Measurements from ENCODE around the gene MRC2. TPM values are rescaled to one million over a fixed set of nuclear protein-coding genes. Genes with fewer than 3 reads are reported as not detected.

The MRC2 gene
- total RNA-seq, 1 donor from 2014 or later, result 175 TPM

DNA sequence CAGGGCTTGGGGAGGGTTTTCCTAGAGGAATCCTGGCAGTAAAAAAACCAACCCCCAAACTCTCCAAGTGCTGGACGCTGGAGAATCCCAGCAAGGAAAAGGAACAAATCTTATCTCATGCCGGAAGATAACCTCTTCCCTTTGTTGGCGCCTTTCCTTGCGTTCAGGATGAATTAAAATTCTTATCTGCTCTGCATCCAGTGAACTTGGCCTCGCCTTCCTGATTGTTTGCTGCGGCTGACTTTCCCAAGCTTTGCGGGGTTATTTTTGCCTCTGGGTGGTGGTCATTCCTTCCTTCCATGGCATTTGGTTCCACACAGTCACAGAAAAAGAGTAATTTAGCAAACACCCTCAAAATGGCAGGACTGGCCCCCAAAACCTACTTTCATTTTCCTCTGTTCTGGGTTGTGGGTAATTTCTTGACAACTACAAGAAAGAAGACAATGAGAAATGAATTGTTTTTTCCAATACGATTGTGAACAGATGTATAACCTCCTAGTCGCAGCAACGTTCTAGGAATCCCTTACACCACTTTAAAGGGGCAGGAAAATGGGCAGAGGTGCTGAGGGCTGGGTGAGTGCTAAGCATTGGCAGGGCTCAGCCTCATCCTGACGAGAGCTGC, 77.8 kb downstream of the MRC2 start:
- Histone ChIP-seq H3K4me3 (ENCODE audit: low read length in 3 of 3) (peak overlapping the region in 1 of 3 donors; percentile 60), H3K27me3 (ENCODE audit: control insufficient read depth in 3 of 3, insufficient read depth in 3 of 3, low read length in 3 of 3) (peaks cover 3 to 30% (median 14%) of the 10 kb centered on the region in 3 donors), H3K9ac (ENCODE audit: low read depth in 1 of 3, low read length in 3 of 3) (peak overlapping the region in 2 of 3 donors; percentile 1 to 2), H3K36me3 (ENCODE audit: control insufficient read depth in 3 of 3, insufficient read depth in 3 of 3, low read length in 3 of 3) (no peaks in the 10 kb centered on the region), H3K9me3 (ENCODE audit: control insufficient read depth in 3 of 3, low read length in 3 of 3) (peaks cover 0 to 2% (median 0%) of the 10 kb centered on the region in 3 donors), H3K27ac (ENCODE audit: low read depth, low read length) (peak overlapping the region; percentile 40), H3K4me1 (ENCODE audit: control insufficient read depth in 3 of 3, insufficient read depth in 3 of 3, low read length in 3 of 3) (peaks cover 4 to 16% (median 12%) of the 10 kb centered on the region in 3 donors)

GRCh38 chr17:62705778-62706597, 78.5 kb downstream of the MRC2 start:
- Histone ChIP-seq H3K4me1 (ENCODE audit: control insufficient read depth in 3 of 3, insufficient read depth in 3 of 3, low read length in 3 of 3) (peaks cover 4 to 16% (median 12%) of the 10 kb centered on the region in 3 donors), H3K9ac (ENCODE audit: low read depth in 1 of 3, low read length in 3 of 3) (peak overlapping the region in 1 of 3 donors; percentile 2), H3K36me3 (ENCODE audit: control insufficient read depth in 3 of 3, insufficient read depth in 3 of 3, low read length in 3 of 3) (no peaks in the 10 kb centered on the region), H3K4me3 (ENCODE audit: low read length in 3 of 3) (no peak overlapping the region), H3K9me3 (ENCODE audit: control insufficient read depth in 3 of 3, low read length in 3 of 3) (peaks cover 0 to 2% (median 0%) of the 10 kb centered on the region in 3 donors), H3K27ac (ENCODE audit: low read depth, low read length) (peak overlapping the region; percentile 40), H3K27me3 (ENCODE audit: control insufficient read depth in 3 of 3, insufficient read depth in 3 of 3, low read length in 3 of 3) (peaks cover 3 to 30% (median 14%) of the 10 kb centered on the region in 3 donors)

DNA sequence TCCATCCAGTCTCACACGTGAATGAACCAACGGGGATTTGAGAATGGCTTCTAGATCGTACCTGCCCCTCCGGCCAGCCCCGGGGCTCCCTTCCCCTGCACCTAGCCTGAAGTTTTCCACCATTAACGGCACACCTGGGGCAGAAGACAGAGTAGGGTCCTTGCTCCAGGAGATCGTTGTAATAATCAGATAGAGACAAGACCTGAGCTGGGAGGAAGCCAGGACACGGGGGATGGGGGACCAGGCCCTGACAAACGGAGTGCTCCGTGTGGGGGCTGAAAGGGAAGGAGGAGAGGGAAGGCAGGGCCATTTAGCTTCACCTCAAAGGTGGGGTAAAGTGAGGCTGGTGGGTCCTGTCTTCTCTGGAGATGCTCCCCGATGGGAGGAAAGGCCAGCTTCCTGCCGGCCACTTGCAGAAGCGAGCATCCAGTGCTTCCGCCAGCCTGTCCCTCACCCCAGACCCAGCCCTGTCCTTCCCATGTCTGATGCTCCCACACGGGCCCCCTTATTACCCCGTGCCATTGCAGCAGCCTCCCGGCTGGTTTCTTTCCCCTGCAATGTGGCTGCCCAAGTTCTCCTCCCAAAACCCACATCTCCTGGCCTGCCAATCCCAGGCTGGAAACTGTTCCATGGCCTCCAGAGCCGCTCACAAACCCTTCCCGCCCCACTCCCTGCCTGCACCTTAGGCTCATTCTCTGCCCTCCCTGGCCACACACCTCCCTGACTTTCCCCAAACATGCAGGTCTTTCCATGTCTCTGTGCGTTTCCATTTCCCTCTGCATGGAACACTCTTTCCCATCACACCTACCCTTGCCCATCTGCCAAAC, 79.3 kb downstream of the MRC2 start:
- H3K27me3 ChIP-seq (ENCODE audit: control insufficient read depth in 3 of 3, insufficient read depth in 3 of 3, low read length in 3 of 3), result peaks cover 3 to 27% (median 14%) of the 10 kb centered on the region in 3 donors
- peaks cover 0 to 2% (median 0%) of the 10 kb centered on the region in 3 donors for H3K9me3 ChIP-seq (ENCODE audit: control insufficient read depth in 3 of 3, low read length in 3 of 3)
- H3K27ac ChIP-seq (ENCODE audit: low read depth, low read length), result no peak overlapping the region
- H3K4me3 ChIP-seq (ENCODE audit: low read length in 3 of 3), result no peak overlapping the region
- no peak overlapping the region for H3K9ac ChIP-seq (ENCODE audit: low read depth in 1 of 3, low read length in 3 of 3)
- H3K36me3 ChIP-seq (ENCODE audit: control insufficient read depth in 3 of 3, insufficient read depth in 3 of 3, low read length in 3 of 3), result no peaks in the 10 kb centered on the region
- H3K4me1 ChIP-seq (ENCODE audit: control insufficient read depth in 3 of 3, insufficient read depth in 3 of 3, low read length in 3 of 3), result peaks cover 4 to 16% (median 12%) of the 10 kb centered on the region in 3 donors

- Histone ChIP-seq H3K9ac (ENCODE audit: low read depth in 1 of 3, low read length in 3 of 3) (no peak overlapping the region), H3K27ac (ENCODE audit: low read depth, low read length) (no peak overlapping the region), H3K36me3 (ENCODE audit: control insufficient read depth in 3 of 3, insufficient read depth in 3 of 3, low read length in 3 of 3) (no peaks in the 10 kb centered on the region), H3K27me3 (ENCODE audit: control insufficient read depth in 3 of 3, insufficient read depth in 3 of 3, low read length in 3 of 3) (peaks cover 3 to 25% (median 14%) of the 10 kb centered on the region in 3 donors), H3K4me3 (ENCODE audit: low read length in 3 of 3) (no peak overlapping the region), H3K4me1 (ENCODE audit: control insufficient read depth in 3 of 3, insufficient read depth in 3 of 3, low read length in 3 of 3) (peaks cover 4 to 16% (median 12%) of the 10 kb centered on the region in 3 donors), H3K9me3 (ENCODE audit: control insufficient read depth in 3 of 3, low read length in 3 of 3) (peaks cover 0 to 2% (median 0%) of the 10 kb centered on the region in 3 donors)
Observed at GRCh38 chr17:62707425-62707739, 79.9 kb downstream of the MRC2 start.

DNA sequence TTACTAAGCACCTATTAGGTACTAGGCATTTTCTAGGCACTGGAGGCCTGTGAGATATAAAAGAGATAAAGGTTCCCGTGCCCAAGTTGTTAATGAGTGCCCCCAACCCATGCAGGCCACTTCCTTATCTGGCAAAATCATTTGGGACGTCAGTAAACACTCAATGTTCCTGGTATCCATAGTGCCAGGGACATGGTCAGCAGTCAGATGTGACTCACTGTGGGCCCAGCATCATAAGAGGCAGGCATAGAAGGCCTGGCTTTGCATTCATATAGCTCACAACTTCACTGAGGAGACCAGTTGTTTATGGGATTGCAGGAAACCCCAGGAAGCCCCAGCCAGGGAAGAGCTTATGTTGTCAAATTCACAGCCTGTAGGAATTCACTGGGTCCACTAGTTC, 81.1 kb downstream of the MRC2 start:
- H3K4me1 ChIP-seq (ENCODE audit: control insufficient read depth in 3 of 3, insufficient read depth in 3 of 3, low read length in 3 of 3), result peaks cover 1 to 12% (median 7%) of the 10 kb centered on the region in 3 donors
- H3K36me3 ChIP-seq (ENCODE audit: control insufficient read depth in 3 of 3, insufficient read depth in 3 of 3, low read length in 3 of 3), result no peaks in the 10 kb centered on the region
- peaks cover 0 to 2% (median 0%) of the 10 kb centered on the region in 3 donors for H3K9me3 ChIP-seq (ENCODE audit: control insufficient read depth in 3 of 3, low read length in 3 of 3)
- no peak overlapping the region for H3K4me3 ChIP-seq (ENCODE audit: low read length in 3 of 3)
- H3K27me3 ChIP-seq (ENCODE audit: control insufficient read depth in 3 of 3, insufficient read depth in 3 of 3, low read length in 3 of 3), result peaks cover 0 to 15% (median 5%) of the 10 kb centered on the region in 3 donors
- no peak overlapping the region for H3K27ac ChIP-seq (ENCODE audit: low read depth, low read length)
- no peak overlapping the region for H3K9ac ChIP-seq (ENCODE audit: low read depth in 1 of 3, low read length in 3 of 3)

DNA sequence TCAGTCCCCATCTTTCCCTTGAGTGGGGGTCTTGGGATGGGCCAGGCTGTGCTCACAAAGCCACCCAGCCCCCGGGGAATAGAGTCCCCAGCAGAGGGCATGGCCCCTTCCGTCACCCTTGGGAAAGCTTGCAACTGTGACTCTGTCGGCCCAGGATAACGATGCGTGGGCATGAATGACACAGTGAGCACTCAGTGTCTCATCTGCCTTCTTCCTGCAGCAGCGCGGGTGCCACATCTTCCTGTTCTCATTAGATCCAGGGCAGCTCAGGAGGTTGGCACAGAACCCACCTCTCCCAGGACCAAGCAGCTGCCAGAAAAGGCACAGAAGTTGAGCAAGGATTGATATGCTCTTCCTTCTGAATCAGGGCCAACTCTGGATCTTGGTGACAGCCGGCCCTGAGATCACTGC, 84.7 kb downstream of the MRC2 start:
- Histone ChIP-seq H3K9me3 (ENCODE audit: control insufficient read depth in 3 of 3, low read length in 3 of 3) (peaks cover 0 to 2% (median 0%) of the 10 kb centered on the region in 3 donors), H3K9ac (ENCODE audit: low read depth in 1 of 3, low read length in 3 of 3) (no peak overlapping the region)

GRCh38 chr17:62713086-62713881, 85.8 kb downstream of the MRC2 start:
- Histone ChIP-seq H3K9ac (ENCODE audit: low read depth in 1 of 3, low read length in 3 of 3) (no peak overlapping the region), H3K4me1 (ENCODE audit: control insufficient read depth in 3 of 3, insufficient read depth in 3 of 3, low read length in 3 of 3) (no peaks in the 10 kb centered on the region), H3K36me3 (ENCODE audit: control insufficient read depth in 3 of 3, insufficient read depth in 3 of 3, low read length in 3 of 3) (no peaks in the 10 kb centered on the region), H3K4me3 (ENCODE audit: low read length in 3 of 3) (no peak overlapping the region), H3K27ac (ENCODE audit: low read depth, low read length) (no peak overlapping the region), H3K27me3 (ENCODE audit: control insufficient read depth in 3 of 3, insufficient read depth in 3 of 3, low read length in 3 of 3) (no peaks in the 10 kb centered on the region), H3K9me3 (ENCODE audit: control insufficient read depth in 3 of 3, low read length in 3 of 3) (peaks cover 0 to 2% (median 0%) of the 10 kb centered on the region in 3 donors)

More for the DNA sequence above, 84.7 kb downstream of the MRC2 start:
- Histone ChIP-seq H3K4me3 (ENCODE audit: low read length in 3 of 3) (no peak overlapping the region), H3K4me1 (ENCODE audit: control insufficient read depth in 3 of 3, insufficient read depth in 3 of 3, low read length in 3 of 3) (no peaks in the 10 kb centered on the region), H3K27me3 (ENCODE audit: control insufficient read depth in 3 of 3, insufficient read depth in 3 of 3, low read length in 3 of 3) (no peaks in the 10 kb centered on the region), H3K36me3 (ENCODE audit: control insufficient read depth in 3 of 3, insufficient read depth in 3 of 3, low read length in 3 of 3) (no peaks in the 10 kb centered on the region), H3K27ac (ENCODE audit: low read depth, low read length) (no peak overlapping the region)

DNA sequence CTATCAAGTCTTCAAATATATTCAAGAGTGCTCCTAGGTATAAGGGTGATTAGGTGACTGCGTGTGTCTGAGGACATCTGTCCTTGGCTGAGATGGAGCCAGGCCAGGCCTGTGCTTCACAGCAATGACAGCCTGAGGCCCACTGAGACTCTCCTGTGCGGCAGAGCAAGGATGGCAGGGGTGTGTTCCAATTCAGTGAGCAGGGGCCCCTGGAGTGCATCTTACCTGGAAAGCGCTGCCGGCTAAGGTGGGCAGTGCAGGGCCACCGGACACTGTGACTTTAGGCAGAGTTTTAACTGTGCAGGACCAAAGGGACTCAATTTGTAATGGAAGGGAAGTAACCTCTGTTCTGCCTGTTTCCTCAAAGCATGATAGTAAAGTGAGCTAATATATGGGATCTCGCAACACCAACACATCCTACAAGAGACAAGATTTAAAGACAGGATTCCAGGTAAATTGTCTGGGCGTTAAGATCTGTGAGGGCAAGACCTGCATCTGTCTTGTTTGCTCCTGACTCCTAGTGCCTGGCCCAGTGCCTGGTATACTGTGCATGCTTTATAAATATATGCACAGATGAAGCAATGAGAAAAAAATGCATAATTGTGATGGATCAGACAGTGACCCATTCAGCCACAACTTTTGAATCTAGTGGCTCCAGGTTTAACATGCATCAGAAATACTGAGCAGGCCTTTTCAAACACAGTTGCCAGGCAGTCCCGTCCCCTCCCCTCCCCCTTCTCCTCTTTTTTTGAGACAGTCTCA, 86.7 kb downstream of the MRC2 start:
- Histone ChIP-seq H3K27me3 (ENCODE audit: control insufficient read depth in 3 of 3, insufficient read depth in 3 of 3, low read length in 3 of 3) (no peaks in the 10 kb centered on the region), H3K9me3 (ENCODE audit: control insufficient read depth in 3 of 3, low read length in 3 of 3) (no peaks in the 10 kb centered on the region), H3K9ac (ENCODE audit: low read depth in 1 of 3, low read length in 3 of 3) (no peak overlapping the region), H3K27ac (ENCODE audit: low read depth, low read length) (no peak overlapping the region), H3K4me1 (ENCODE audit: control insufficient read depth in 3 of 3, insufficient read depth in 3 of 3, low read length in 3 of 3) (no peaks in the 10 kb centered on the region), H3K4me3 (ENCODE audit: low read length in 3 of 3) (no peak overlapping the region), H3K36me3 (ENCODE audit: control insufficient read depth in 3 of 3, insufficient read depth in 3 of 3, low read length in 3 of 3) (no peaks in the 10 kb centered on the region)
